WTC11 (cell line): ENCODE results near the gene DCAF11. TPM values are rescaled to one million over a fixed set of nuclear protein-coding genes. Genes with fewer than 3 reads are reported as not detected.

ENCODE experiments used
- ATAC-seq: fragments of 200-7000 bp; cut with Tn5 transposase; 2 replicates; pipeline ENCODE4 v1.10.0; 2021; ENCODE audit warnings: mild to moderate bottlenecking, moderate library complexity
- CTCF ChIA-PET: fragments of 300-600 bp; sonication (Branson Sonifier 250); formaldehyde crosslinking; loops from one replicate; lab custom pipeline; 2021; ENCODE audit warnings: antibody characterized with exemption; lab: Charles Lee
- POLR2A ChIA-PET: fragments of 350-600 bp; sonication (Branson Sonifier 250); formaldehyde crosslinking; loops from one replicate; lab custom pipeline; 2021; ENCODE audit warnings: antibody characterized with exemption; lab: Charles Lee
- DNase-seq: peaks from one replicate; pipeline ENCODE4 v3.0.0; 2021; ENCODE audit warnings: low spot score
- H3K27ac Mint-ChIP-seq: 2 replicates; pipeline ENCODE4 v1.8.0; 2021; ENCODE audit warnings: mixed read lengths
- H3K27me3 Mint-ChIP-seq: 2 replicates; pipeline ENCODE4 v1.8.0; 2021; ENCODE audit warnings: low read depth, mild to moderate bottlenecking, moderate library complexity, mixed read lengths
- H3K36me3 Mint-ChIP-seq: 2 replicates; pipeline ENCODE4 v1.8.0; 2021; ENCODE audit warnings: mixed read lengths
- H3K4me1 Mint-ChIP-seq: 2 replicates; pipeline ENCODE4 v1.8.0; 2022; ENCODE audit warnings: mixed read lengths
- H3K4me3 Mint-ChIP-seq: 2 replicates; pipeline ENCODE4 v1.8.0; 2021; ENCODE audit warnings: mild to moderate bottlenecking, moderate library complexity, mixed read lengths
- H3K9me3 Mint-ChIP-seq: 2 replicates; pipeline ENCODE4 v1.8.0; 2021; ENCODE audit warnings: mixed read lengths
- CREB1 ChIP-seq: sonication (generic); formaldehyde crosslinking; IDR thresholded peaks from 2 replicates; pipeline ENCODE4 v1.8.0; 2023; ENCODE audit warnings: mild to moderate bottlenecking, missing genetic modification reagents
- E2F5 ChIP-seq: sonication (generic); formaldehyde crosslinking; IDR thresholded peaks from 2 replicates; pipeline ENCODE4 v1.8.1; 2022; ENCODE audit warnings: mild to moderate bottlenecking, moderate library complexity, missing genetic modification reagents
- GRHL2 ChIP-seq: fragments of 250-450 bp; sonication (Bioruptor Pico); IDR thresholded peaks from 2 replicates; pipeline ENCODE4 v1.8.0; 2022; ENCODE audit warnings: mild to moderate bottlenecking, moderate library complexity; ENCODE audit not compliant: insufficient replicate concordance, severe bottlenecking
- HMGXB4 ChIP-seq: sonication (generic); formaldehyde crosslinking; IDR thresholded peaks from 2 replicates; pipeline ENCODE4 v1.8.1; 2023; ENCODE audit warnings: mild to moderate bottlenecking, moderate library complexity, missing genetic modification reagents
- OVOL2 ChIP-seq: fragments of 250-450 bp; sonication (Bioruptor Pico); IDR thresholded peaks from 2 replicates; pipeline ENCODE4 v1.9.0; 2021; ENCODE audit warnings: mild to moderate bottlenecking, borderline replicate concordance
- RELA ChIP-seq: sonication (generic); formaldehyde crosslinking; IDR thresholded peaks from 2 replicates; pipeline ENCODE4 v1.8.1; 2022; ENCODE audit warnings: missing genetic modification reagents, mild to moderate bottlenecking, borderline replicate concordance
- SMAD3 ChIP-seq: sonication (generic); formaldehyde crosslinking; IDR thresholded peaks from 2 replicates; pipeline ENCODE4 v1.8.0; 2022; ENCODE audit warnings: missing genetic modification reagents, mild to moderate bottlenecking, borderline replicate concordance
- TEAD1 ChIP-seq: sonication (generic); formaldehyde crosslinking; IDR thresholded peaks from 2 replicates; pipeline ENCODE4 v1.8.0; 2022; ENCODE audit warnings: mild to moderate bottlenecking, missing genetic modification reagents
- TEAD4 ChIP-seq: sonication (generic); formaldehyde crosslinking; IDR thresholded peaks from 2 replicates; pipeline ENCODE4 v1.8.0; 2022; ENCODE audit warnings: mild to moderate bottlenecking, missing genetic modification reagents
- USF1 ChIP-seq: sonication (generic); formaldehyde crosslinking; IDR thresholded peaks from 2 replicates; pipeline ENCODE4 v1.8.0; 2022; ENCODE audit warnings: mild to moderate bottlenecking, missing genetic modification reagents
- ZBTB43 ChIP-seq: sonication (generic); formaldehyde crosslinking; IDR thresholded peaks from 2 replicates; pipeline ENCODE4 v1.8.1; 2023; ENCODE audit warnings: mild to moderate bottlenecking, missing genetic modification reagents
- ZNF396 ChIP-seq: fragments of 250-450 bp; sonication (Bioruptor Pico); IDR thresholded peaks from 2 replicates; pipeline ENCODE4 v1.8.0; 2021; ENCODE audit warnings: mild to moderate bottlenecking, moderate library complexity, borderline replicate concordance
- total RNA-seq: library from RNA; stranded (reverse); gene quantifications from 3 replicates; pipeline ENCODE4 v1.2.3, GENCODE V29; 2021
- TF ChIP-seq, protein P1 (sequence below): sonication (generic); formaldehyde crosslinking; IDR thresholded peaks from 2 replicates; pipeline ENCODE4 v1.8.0; 2023; ENCODE audit warnings: mild to moderate bottlenecking, missing genetic modification reagents
- TF ChIP-seq, protein P2 (sequence below): sonication (generic); formaldehyde crosslinking; IDR thresholded peaks from 2 replicates; pipeline ENCODE4 v1.8.1; 2022; ENCODE audit warnings: missing genetic modification reagents, borderline replicate concordance
- TF ChIP-seq, protein P3 (sequence below): sonication (generic); formaldehyde crosslinking; IDR thresholded peaks from 2 replicates; pipeline ENCODE4 v1.8.1; 2022; ENCODE audit warnings: low read depth, missing genetic modification reagents, borderline replicate concordance

Gene DCAF11
- total RNA-seq, 1 experiment from 2014 or later = 73.6 TPM

- no peak for TF ChIP-seq ZBTB43 (CRISPR knock-in tag)
- no peak for TF ChIP-seq OVOL2
- no peak for TF ChIP-seq CREB1
- TF ChIP-seq, protein P1, sequence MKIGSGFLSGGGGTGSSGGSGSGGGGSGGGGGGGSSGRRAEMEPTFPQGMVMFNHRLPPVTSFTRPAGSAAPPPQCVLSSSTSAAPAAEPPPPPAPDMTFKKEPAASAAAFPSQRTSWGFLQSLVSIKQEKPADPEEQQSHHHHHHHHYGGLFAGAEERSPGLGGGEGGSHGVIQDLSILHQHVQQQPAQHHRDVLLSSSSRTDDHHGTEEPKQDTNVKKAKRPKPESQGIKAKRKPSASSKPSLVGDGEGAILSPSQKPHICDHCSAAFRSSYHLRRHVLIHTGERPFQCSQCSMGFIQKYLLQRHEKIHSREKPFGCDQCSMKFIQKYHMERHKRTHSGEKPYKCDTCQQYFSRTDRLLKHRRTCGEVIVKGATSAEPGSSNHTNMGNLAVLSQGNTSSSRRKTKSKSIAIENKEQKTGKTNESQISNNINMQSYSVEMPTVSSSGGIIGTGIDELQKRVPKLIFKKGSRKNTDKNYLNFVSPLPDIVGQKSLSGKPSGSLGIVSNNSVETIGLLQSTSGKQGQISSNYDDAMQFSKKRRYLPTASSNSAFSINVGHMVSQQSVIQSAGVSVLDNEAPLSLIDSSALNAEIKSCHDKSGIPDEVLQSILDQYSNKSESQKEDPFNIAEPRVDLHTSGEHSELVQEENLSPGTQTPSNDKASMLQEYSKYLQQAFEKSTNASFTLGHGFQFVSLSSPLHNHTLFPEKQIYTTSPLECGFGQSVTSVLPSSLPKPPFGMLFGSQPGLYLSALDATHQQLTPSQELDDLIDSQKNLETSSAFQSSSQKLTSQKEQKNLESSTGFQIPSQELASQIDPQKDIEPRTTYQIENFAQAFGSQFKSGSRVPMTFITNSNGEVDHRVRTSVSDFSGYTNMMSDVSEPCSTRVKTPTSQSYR (CRISPR knock-in tag) = no peak
These were observed 2.6 kb downstream of the DCAF11 start (continued) for GRCh38 chr14:24117179-24117578.

GRCh38 chr14:24119691-24120090 is 5.1 kb downstream of the DCAF11 start:
- ChIA-PET POLR2A (interaction anchor here (1.0 kb wide), 1 partner anchor 22 kb away, joined by 3 read pairs; the partner anchor contains the start of gene EMC9), CTCF (interaction anchor here (2.0 kb wide), 1 partner anchor 11 kb away, joined by 7 read pairs; no protein-coding TSS in a partner anchor)
- ATAC-seq (no peak), DNase-seq (no peak)
- Mint-ChIP-seq H3K4me3 (no peak overlapping the region), H3K9me3 (no peaks in the 10 kb centered on the region), H3K4me1 (peaks cover 17% of the 10 kb centered on the region), H3K36me3 (peaks cover 55% of the 10 kb centered on the region), H3K27me3 (peaks cover 4% of the 10 kb centered on the region; the same call in 1 of the 2 replicates), H3K27ac (no peak overlapping the region)
- no peak for TF ChIP-seq TEAD4
- no peak for TF ChIP-seq RELA (CRISPR knock-in tag)
- TF ChIP-seq ZNF396 (CRISPR knock-in tag) = no peak
- TF ChIP-seq USF1 = no peak
- TF ChIP-seq GRHL2 (CRISPR knock-in tag) = no peak
- no peak for TF ChIP-seq HMGXB4 (CRISPR knock-in tag)

DNA sequence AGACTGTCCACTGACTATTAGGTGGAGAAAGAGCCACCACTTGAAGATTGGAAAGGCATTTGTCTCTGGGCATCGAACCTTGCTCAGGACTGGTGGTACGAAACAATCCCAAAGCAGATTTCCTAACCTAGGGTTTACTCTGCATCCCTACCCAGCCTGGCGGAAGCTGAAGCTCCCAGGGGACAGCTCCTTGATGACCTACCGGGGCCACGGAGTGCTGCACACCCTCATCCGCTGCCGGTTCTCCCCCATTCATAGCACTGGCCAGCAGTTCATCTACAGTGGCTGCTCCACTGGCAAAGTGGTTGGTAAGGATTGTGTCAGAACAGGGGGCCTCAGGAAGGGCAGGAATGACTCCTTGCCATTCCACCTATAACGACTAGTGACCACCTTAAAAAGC is 6.6 kb downstream of the DCAF11 start:
- ChIA-PET CTCF (interaction anchor here (1.0 to 1.3 kb wide), 2 partner anchors 12 to 18 kb away, joined by 3 to 5 read pairs; no protein-coding TSS in a partner anchor), POLR2A (no interaction called here)
- TF ChIP-seq E2F5 (no peak), TEAD1 (CRISPR knock-in tag) (no peak), SMAD3 (no peak)
- TF ChIP-seq, protein P2, sequence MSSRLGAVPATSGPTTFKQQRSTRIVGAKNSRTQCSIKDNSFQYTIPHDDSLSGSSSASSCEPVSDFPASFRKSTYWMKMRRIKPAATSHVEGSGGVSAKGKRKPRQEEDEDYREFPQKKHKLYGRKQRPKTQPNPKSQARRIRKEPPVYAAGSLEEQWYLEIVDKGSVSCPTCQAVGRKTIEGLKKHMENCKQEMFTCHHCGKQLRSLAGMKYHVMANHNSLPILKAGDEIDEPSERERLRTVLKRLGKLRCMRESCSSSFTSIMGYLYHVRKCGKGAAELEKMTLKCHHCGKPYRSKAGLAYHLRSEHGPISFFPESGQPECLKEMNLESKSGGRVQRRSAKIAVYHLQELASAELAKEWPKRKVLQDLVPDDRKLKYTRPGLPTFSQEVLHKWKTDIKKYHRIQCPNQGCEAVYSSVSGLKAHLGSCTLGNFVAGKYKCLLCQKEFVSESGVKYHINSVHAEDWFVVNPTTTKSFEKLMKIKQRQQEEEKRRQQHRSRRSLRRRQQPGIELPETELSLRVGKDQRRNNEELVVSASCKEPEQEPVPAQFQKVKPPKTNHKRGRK (CRISPR knock-in tag) = no peak
- TF ChIP-seq, protein P3, sequence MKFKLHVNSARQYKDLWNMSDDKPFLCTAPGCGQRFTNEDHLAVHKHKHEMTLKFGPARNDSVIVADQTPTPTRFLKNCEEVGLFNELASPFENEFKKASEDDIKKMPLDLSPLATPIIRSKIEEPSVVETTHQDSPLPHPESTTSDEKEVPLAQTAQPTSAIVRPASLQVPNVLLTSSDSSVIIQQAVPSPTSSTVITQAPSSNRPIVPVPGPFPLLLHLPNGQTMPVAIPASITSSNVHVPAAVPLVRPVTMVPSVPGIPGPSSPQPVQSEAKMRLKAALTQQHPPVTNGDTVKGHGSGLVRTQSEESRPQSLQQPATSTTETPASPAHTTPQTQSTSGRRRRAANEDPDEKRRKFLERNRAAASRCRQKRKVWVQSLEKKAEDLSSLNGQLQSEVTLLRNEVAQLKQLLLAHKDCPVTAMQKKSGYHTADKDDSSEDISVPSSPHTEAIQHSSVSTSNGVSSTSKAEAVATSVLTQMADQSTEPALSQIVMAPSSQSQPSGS (CRISPR knock-in tag) = no peak
- Mint-ChIP-seq H3K4me3 (no peak overlapping the region), H3K27ac (no peak overlapping the region), H3K27me3 (no peaks in the 10 kb centered on the region), H3K36me3 (peaks cover 52% of the 10 kb centered on the region), H3K4me1 (peaks cover 6% of the 10 kb centered on the region), H3K9me3 (no peaks in the 10 kb centered on the region)
- no peak for DNase-seq
- no peak for ATAC-seq
